ENCODE results near the gene CACNB1. TPM values are rescaled to one million over a fixed set of nuclear protein-coding genes. Genes with fewer than 3 reads are reported as not detected.
"Not testable (repeated sequence)": the region's sequence is repeated elsewhere in the genome, so short reads cannot be mapped to it uniquely, and the experiment has no call there.

CACNB1 gene
- total RNA-seq, 2 donors from 2014 or later = 2.3 TPM

- Histone ChIP-seq H3K9me3 (no peaks in the 10 kb centered on the region), H3K4me3 (no peak overlapping the region), H3K4me1 (no peaks in the 10 kb centered on the region), H3K27me3 (no peaks in the 10 kb centered on the region), H3K36me3 (replicated peaks in 1 of 2; ENCODE audit: insufficient read depth in 1 of 2, low read depth in 2 of 2) (no peaks in the 10 kb centered on the region), H3K27ac (no peak overlapping the region)
- DNase-seq = no peak
- WGBS, 2 donors = 68 to 81% methylated on average over 6 of the region's 6 CpGs
- TF ChIP-seq POLR2A (IDR thresholded peaks at IDR 0.05) = no peak
- TF ChIP-seq, protein P1, sequence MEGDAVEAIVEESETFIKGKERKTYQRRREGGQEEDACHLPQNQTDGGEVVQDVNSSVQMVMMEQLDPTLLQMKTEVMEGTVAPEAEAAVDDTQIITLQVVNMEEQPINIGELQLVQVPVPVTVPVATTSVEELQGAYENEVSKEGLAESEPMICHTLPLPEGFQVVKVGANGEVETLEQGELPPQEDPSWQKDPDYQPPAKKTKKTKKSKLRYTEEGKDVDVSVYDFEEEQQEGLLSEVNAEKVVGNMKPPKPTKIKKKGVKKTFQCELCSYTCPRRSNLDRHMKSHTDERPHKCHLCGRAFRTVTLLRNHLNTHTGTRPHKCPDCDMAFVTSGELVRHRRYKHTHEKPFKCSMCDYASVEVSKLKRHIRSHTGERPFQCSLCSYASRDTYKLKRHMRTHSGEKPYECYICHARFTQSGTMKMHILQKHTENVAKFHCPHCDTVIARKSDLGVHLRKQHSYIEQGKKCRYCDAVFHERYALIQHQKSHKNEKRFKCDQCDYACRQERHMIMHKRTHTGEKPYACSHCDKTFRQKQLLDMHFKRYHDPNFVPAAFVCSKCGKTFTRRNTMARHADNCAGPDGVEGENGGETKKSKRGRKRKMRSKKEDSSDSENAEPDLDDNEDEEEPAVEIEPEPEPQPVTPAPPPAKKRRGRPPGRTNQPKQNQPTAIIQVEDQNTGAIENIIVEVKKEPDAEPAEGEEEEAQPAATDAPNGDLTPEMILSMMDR (IDR thresholded peaks at IDR 0.05) = no peak
- no peak for ATAC-seq
- intact Hi-C loops (cut with DNase I) = no loop called here
These were observed 65.9 kb downstream of the CACNB1 start for GRCh38 chr17:39131616-39132015.

DNA sequence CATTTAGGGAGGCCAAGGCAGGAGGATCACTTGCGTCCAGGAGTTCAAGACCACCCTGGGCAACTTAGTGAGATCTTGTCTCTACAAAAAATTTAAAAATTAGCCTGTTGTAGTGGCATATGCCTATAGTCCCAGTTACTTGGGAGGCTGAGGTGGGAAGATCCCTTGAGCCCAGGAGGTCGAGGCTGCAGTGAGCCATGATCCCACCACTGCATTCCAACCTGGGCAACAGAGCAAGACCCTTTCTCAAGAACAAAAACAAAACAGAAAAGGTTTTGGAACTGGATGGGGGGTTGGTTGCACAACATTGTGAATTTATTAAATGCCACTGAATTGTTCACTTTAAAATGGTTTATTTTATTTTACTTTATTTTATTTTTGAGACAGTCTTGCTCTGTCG is 67.3 kb downstream of the CACNB1 start:
- H3K9me3 ChIP-seq = no peaks in the 10 kb centered on the region
- no peak for DNase-seq
- no peak for ATAC-seq
- no peak overlapping the region for H3K4me3 ChIP-seq
- no peak for TF ChIP-seq POLR2A (IDR thresholded peaks at IDR 0.05)
- TF ChIP-seq, protein P1 (IDR thresholded peaks at IDR 0.05) = no peak
- no peaks in the 10 kb centered on the region for H3K36me3 ChIP-seq (replicated peaks in 1 of 2; ENCODE audit: insufficient read depth in 1 of 2, low read depth in 2 of 2)
- no peaks in the 10 kb centered on the region for H3K27me3 ChIP-seq
- intact Hi-C loops (cut with DNase I) = no loop called here
- WGBS, 2 donors = 85 to 86% methylated on average over 3 of the region's 3 CpGs
- H3K4me1 ChIP-seq = no peaks in the 10 kb centered on the region
- no peak overlapping the region for H3K27ac ChIP-seq

GRCh38 chr17:39129544-39129943 is 67.9 kb downstream of the CACNB1 start:
- DNase-seq; intact Hi-C loops (cut with DNase I); H3K4me1 ChIP-seq; H3K27me3 ChIP-seq; H3K9me3 ChIP-seq; H3K4me3 ChIP-seq; ATAC-seq; H3K27ac ChIP-seq; H3K36me3 ChIP-seq (replicated peaks in 1 of 2; ENCODE audit: insufficient read depth in 1 of 2, low read depth in 2 of 2): not testable (repeated sequence)
- WGBS, 2 donors = 74 to 75% methylated on average over 6 of the region's 6 CpGs

GRCh38 chr17:39126436-39126835 is 71.0 kb downstream of the CACNB1 start:
- Histone ChIP-seq H3K4me3 (no peak overlapping the region), H3K4me1 (no peaks in the 10 kb centered on the region), H3K27me3 (no peaks in the 10 kb centered on the region), H3K27ac (no peak overlapping the region), H3K9me3 (no peaks in the 10 kb centered on the region), H3K36me3 (replicated peaks in 1 of 2; ENCODE audit: insufficient read depth in 1 of 2, low read depth in 2 of 2) (no peaks in the 10 kb centered on the region)
- 67 to 71% methylated on average over 6 of the region's 6 CpGs for WGBS, 2 donors
- TF ChIP-seq, protein P1 (IDR thresholded peaks at IDR 0.05) = no peak
- TF ChIP-seq POLR2A (IDR thresholded peaks at IDR 0.05) = no peak
- no peak for ATAC-seq
- intact Hi-C loops (cut with DNase I) = no loop called here
- no peak for DNase-seq

DNA sequence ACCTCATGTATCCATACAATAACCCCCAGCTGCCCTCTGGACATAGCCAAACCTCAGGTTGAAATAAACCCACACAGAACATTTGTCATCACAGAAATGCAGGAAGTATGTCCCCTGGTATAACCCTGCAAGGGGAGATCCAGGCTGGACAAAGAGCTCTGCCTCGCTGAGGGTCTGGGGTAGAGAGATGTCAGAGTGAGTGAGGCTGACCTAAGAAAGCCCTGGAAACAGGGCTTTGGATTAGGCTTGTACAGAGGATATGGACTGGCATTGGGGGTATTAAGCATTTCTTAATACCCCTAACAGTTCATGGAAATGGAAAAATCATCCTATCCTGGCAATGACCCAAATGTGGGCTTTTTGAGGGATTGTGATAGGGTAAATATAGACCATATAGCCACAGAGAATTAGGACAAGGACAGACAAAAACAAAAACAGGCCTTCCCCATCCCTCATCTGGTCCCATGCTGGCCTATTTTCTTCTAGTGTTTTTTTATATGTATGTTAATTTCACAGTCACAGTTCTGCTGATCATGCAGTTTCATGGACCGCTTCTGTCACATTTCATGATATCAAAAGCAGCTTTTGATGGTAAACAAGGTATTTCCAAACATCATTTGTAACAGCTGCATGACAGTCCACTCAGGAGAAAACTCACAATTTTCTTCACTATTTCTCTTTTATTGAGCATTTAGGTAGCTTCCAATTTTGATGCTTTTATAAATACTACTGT is 72.2 kb downstream of the CACNB1 start:
- 94 to 96% methylated on average over 2 of the region's 2 CpGs for WGBS, 2 donors

More for the DNA sequence above, 72.2 kb downstream of the CACNB1 start:
- H3K9me3 ChIP-seq = no peaks in the 10 kb centered on the region
- intact Hi-C loops (cut with DNase I) = no loop called here
- TF ChIP-seq, protein P1 (IDR thresholded peaks at IDR 0.05) = no peak
- no peak for TF ChIP-seq POLR2A (IDR thresholded peaks at IDR 0.05)
- no peak overlapping the region for H3K4me3 ChIP-seq
- DNase-seq (no peak), ATAC-seq (no peak)
- no peaks in the 10 kb centered on the region for H3K36me3 ChIP-seq (replicated peaks in 1 of 2; ENCODE audit: insufficient read depth in 1 of 2, low read depth in 2 of 2)
- H3K27me3 ChIP-seq = no peaks in the 10 kb centered on the region
- no peaks in the 10 kb centered on the region for H3K4me1 ChIP-seq
- no peak overlapping the region for H3K27ac ChIP-seq
